H1 (cell line): ENCODE data around the gene RERE. TPM values are rescaled to one million over a fixed set of nuclear protein-coding genes. Genes with fewer than 3 reads are reported as not detected.

Experiments
- CTCF ChIA-PET: fragments of 300-600 bp; sonication (Branson Sonifier 250); formaldehyde crosslinking; loops from one replicate; lab custom pipeline; 2021; ENCODE audit not compliant: partially characterized antibody; lab: Charles Lee
- POLR2A ChIA-PET: fragments of 300-600 bp; sonication (Branson Sonifier 250); formaldehyde crosslinking; loops from one replicate; lab custom pipeline; 2021; ENCODE audit warnings: inconsistent platforms; ENCODE audit not compliant: partially characterized antibody; lab: Charles Lee
- DNase-seq, 2 experiments: peaks; one replicate each; pipeline versions ENCODE4 v3.0.0 to v3.0.0-alpha.2; 2010 to 2022; ENCODE audit warnings: low spot score in 2 of 2, low read depth in 1 of 2, mixed read lengths in 1 of 2
- FAIRE-seq: peaks from 2 replicates; lab custom pipeline; 2011; peaks lifted over from hg19 to GRCh38; lab: Jason Lieb, UNC
- H2AFZ ChIP-seq: 2 replicates; pipeline ENCODE4 v1.8.1; 2012; ENCODE audit warnings: low read length, inconsistent platforms
- H2AK5ac ChIP-seq: 2 replicates; pipeline ENCODE4 v1.6.1; 2013; ENCODE audit warnings: low read depth, low read length
- H2BK120ac ChIP-seq: replicated peaks from 2 replicates; pipeline ENCODE3; 2013; ENCODE audit warnings: low read depth, low read length, inconsistent platforms
- H2BK12ac ChIP-seq: 2 replicates; pipeline ENCODE4 v1.6.1; 2013; ENCODE audit warnings: low read depth, low read length
- H2BK15ac ChIP-seq: 2 replicates; pipeline ENCODE4 v1.6.1; 2013; ENCODE audit warnings: low read length
- H2BK20ac ChIP-seq: 2 replicates; pipeline ENCODE4 v1.6.1; 2013; ENCODE audit warnings: low read length
- H2BK5ac ChIP-seq: 2 replicates; pipeline ENCODE4 v1.6.1; 2013; ENCODE audit warnings: low read depth, low read length
- H3K14ac ChIP-seq: 2 replicates; pipeline ENCODE4 v1.6.1; 2013; ENCODE audit warnings: inconsistent platforms; ENCODE audit not compliant: insufficient read length
- H3K18ac ChIP-seq: 2 replicates; pipeline ENCODE4 v1.6.1; 2013; ENCODE audit warnings: low read length; ENCODE audit errors: extremely low read depth
- H3K23ac ChIP-seq: 2 replicates; pipeline ENCODE4 v1.6.1; 2013; ENCODE audit warnings: inconsistent platforms; ENCODE audit not compliant: insufficient read length
- H3K23me2 ChIP-seq: 2 replicates; pipeline ENCODE4 v1.6.1; 2013; ENCODE audit warnings: low read depth, low read length
- H3K27ac ChIP-seq: 2 replicates; pipeline ENCODE4 v1.6.1; 2011; ENCODE audit warnings: low read depth, low read length, inconsistent platforms
- H3K27me3 ChIP-seq, 4 experiments: replicated peaks in 1 of 4; 1 replicate in 1 of 4; 2 replicates in 3 of 4; pipeline versions ENCODE4 v1.6.1 to v1.8.1; 2011 to 2013; ENCODE audit warnings: low read length in 3 of 4, mild to moderate bottlenecking in 3 of 4, inconsistent platforms in 2 of 4, mixed read lengths in 2 of 4, moderate library complexity in 1 of 4; ENCODE audit not compliant: control insufficient read depth in 3 of 4, insufficient read depth in 3 of 4; ENCODE audit errors: extremely low read depth in 1 of 4
- H3K36me3 ChIP-seq, 4 experiments: 2 replicates each; pipeline versions ENCODE4 v1.6.1 to v1.8.1; 2011 to 2013; ENCODE audit warnings: mild to moderate bottlenecking in 4 of 4, low read length in 3 of 4, moderate library complexity in 2 of 4, control low read depth in 1 of 4, inconsistent platforms in 1 of 4; ENCODE audit not compliant: insufficient read depth in 4 of 4, control insufficient read depth in 2 of 4
- H3K4ac ChIP-seq: replicated peaks from 2 replicates; pipeline ENCODE3; 2013; ENCODE audit warnings: low read length, low read depth, mixed read lengths, inconsistent platforms; ENCODE audit not compliant: insufficient read length
- H3K4me1 ChIP-seq, 4 experiments: replicated peaks in 1 of 4; 1 replicate in 1 of 4; 2 replicates in 3 of 4; pipeline versions ENCODE4 v1.6.1 to v1.8.1; 2011 to 2013; ENCODE audit warnings: low read length in 3 of 4, inconsistent platforms in 2 of 4, mixed read lengths in 1 of 4; ENCODE audit not compliant: insufficient read depth in 4 of 4, control insufficient read depth in 3 of 4
- H3K4me2 ChIP-seq, 2 experiments: 2 replicates each; pipeline versions ENCODE4 v1.6.1 to v1.8.1; 2011 to 2013; ENCODE audit warnings: low read depth in 2 of 2, low read length in 2 of 2, control low read depth in 1 of 2, inconsistent platforms in 1 of 2, mild to moderate bottlenecking in 1 of 2; ENCODE audit not compliant: insufficient read depth in 1 of 2
- H3K4me3 ChIP-seq, 4 experiments: fragments of 200-600, 300-600 bp in 1 of 4; sonication (generic), shearing (Covaris generic), sonication (Bioruptor Twin) in 1 of 4; 2 replicates each; pipeline versions ENCODE4 v1.5.1 to v1.8.1; 2011 to 2016; ENCODE audit warnings: low read length in 4 of 4, low read depth in 3 of 4, control low read depth in 2 of 4, inconsistent platforms in 2 of 4, mild to moderate bottlenecking in 2 of 4, mixed read lengths in 1 of 4, moderate library complexity in 1 of 4; ENCODE audit not compliant: insufficient read depth in 2 of 4; ENCODE audit errors: extremely low read depth in 1 of 4
- H3K56ac ChIP-seq: replicated peaks from 2 replicates; pipeline ENCODE3; 2013; ENCODE audit warnings: low read depth, mild to moderate bottlenecking, mixed read lengths, low read length, inconsistent platforms; ENCODE audit not compliant: insufficient read length
- H3K79me1 ChIP-seq: 2 replicates; pipeline ENCODE4 v1.6.1; 2013; ENCODE audit warnings: low read depth, low read length, control low read depth
- H3K79me2 ChIP-seq, 2 experiments: 2 replicates each; pipeline versions ENCODE4 v1.6.1 to v1.8.1; 2012 to 2013; ENCODE audit warnings: low read length in 2 of 2, mild to moderate bottlenecking in 2 of 2, inconsistent platforms in 1 of 2; ENCODE audit not compliant: insufficient read depth in 2 of 2, control insufficient read depth in 1 of 2
- H3K9ac ChIP-seq, 4 experiments: replicated peaks in 1 of 4; 1 replicate in 1 of 4; 2 replicates in 3 of 4; pipeline versions ENCODE4 v1.6.1 to v1.8.1; 2011 to 2013; ENCODE audit warnings: low read depth in 3 of 4, low read length in 3 of 4, control low read depth in 2 of 4, mild to moderate bottlenecking in 2 of 4, moderate library complexity in 2 of 4, inconsistent platforms in 1 of 4; ENCODE audit errors: extremely low read depth in 1 of 4
- H3K9me3 ChIP-seq, 2 experiments: 2 replicates each; pipeline versions ENCODE4 v1.6.1 to v1.8.1; 2012 to 2013; ENCODE audit warnings: mild to moderate bottlenecking in 2 of 2, moderate library complexity in 2 of 2, control low read depth in 1 of 2, inconsistent platforms in 1 of 2, low read depth in 1 of 2, low read length in 1 of 2, mixed read lengths in 1 of 2; ENCODE audit not compliant: insufficient read depth in 2 of 2
- H4K20me1 ChIP-seq, 2 experiments: replicated peaks in 1 of 2; 2 replicates each; pipeline versions ENCODE3 to v1.8.1; 2011 to 2013; ENCODE audit warnings: inconsistent platforms in 2 of 2, low read length in 2 of 2, mild to moderate bottlenecking in 1 of 2; ENCODE audit not compliant: insufficient read depth in 2 of 2, control insufficient read depth in 1 of 2
- H4K5ac ChIP-seq: 2 replicates; pipeline ENCODE4 v1.6.1; 2013; ENCODE audit warnings: low read length, low read depth, mixed read lengths, inconsistent platforms; ENCODE audit not compliant: insufficient read length
- H4K8ac ChIP-seq: 2 replicates; pipeline ENCODE4 v1.8.0; 2013; ENCODE audit warnings: mild to moderate bottlenecking, moderate library complexity, low read length, inconsistent platforms; ENCODE audit not compliant: insufficient read depth; ENCODE audit errors: extremely low read depth
- H4K91ac ChIP-seq: replicated peaks from 2 replicates; pipeline ENCODE3; 2013; ENCODE audit warnings: low read length, mixed read lengths, inconsistent platforms; ENCODE audit not compliant: insufficient read length
- CBX5 ChIP-seq: fragments of 300-800, 300-1000 bp; sonication (generic); IDR thresholded peaks from 2 replicates; pipeline ENCODE4 v1.7.1; 2016; ENCODE audit warnings: antibody characterized with exemption, low read length, low read depth
- HDAC2 ChIP-seq, 2 experiments: fragments of 300-600 bp in 1 of 2; sonication (generic) in 1 of 2; IDR thresholded peaks; 2 replicates each; pipeline ENCODE4 v1.6.1; 2011 to 2012; ENCODE audit warnings: low read depth in 2 of 2, low read length in 2 of 2, mild to moderate bottlenecking in 2 of 2, moderate library complexity in 2 of 2, borderline replicate concordance in 1 of 2, inconsistent platforms in 1 of 2
- NRF1 ChIP-seq: IDR thresholded peaks from 2 replicates; pipeline ENCODE4 v1.6.1; 2011; ENCODE audit warnings: mild to moderate bottlenecking, low read depth, low read length, improper control_type of control experiment
- POLR2A ChIP-seq, 2 experiments: IDR thresholded peaks; 1 replicate in 1 of 2; 2 replicates in 1 of 2; pipeline ENCODE4 v1.6.1; 2011; ENCODE audit warnings: low read depth in 2 of 2, low read length in 2 of 2, mild to moderate bottlenecking in 2 of 2; ENCODE audit errors: control extremely low read depth in 1 of 2
- POLR2AphosphoS5 ChIP-seq: IDR thresholded peaks from 2 replicates; pipeline ENCODE4 v1.6.1; 2011; ENCODE audit warnings: low read depth, low read length
- SP2 ChIP-seq: IDR thresholded peaks from 2 replicates; pipeline ENCODE4 v1.6.1; 2012; ENCODE audit warnings: mild to moderate bottlenecking, low read length, inconsistent platforms
- TAF7 ChIP-seq: optimal IDR thresholded peaks from 2 replicates; pipeline ENCODE3; 2011; ENCODE audit warnings: low read depth, mild to moderate bottlenecking, inconsistent platforms, low read length, moderate library complexity, borderline replicate concordance
- ZNF274 ChIP-seq: IDR thresholded peaks from 2 replicates; pipeline ENCODE4 v1.7.0; 2012; ENCODE audit warnings: low read length, borderline replicate concordance; ENCODE audit errors: extremely low read depth
- WGBS, 2 experiments: shearing (Covaris generic) in 1 of 2; methylation state at CpG; one replicate each; pipeline versions ENCODE4 v1.1.6 to v1.1.7; 2013 to 2015; ENCODE audit warnings: low lambda C conversion rate in 2 of 2, mixed read lengths in 2 of 2, inconsistent platforms in 1 of 2, low coverage in 1 of 2, missing lambda C conversion rate in 1 of 2; ENCODE audit not compliant: insufficient replicate concordance in 2 of 2, insufficient coverage in 1 of 2, insufficient read length in 1 of 2; ENCODE audit errors: extremely low coverage in 1 of 2, missing lambda C conversion rate in 1 of 2; 5-methylcytosine and 5-hydroxymethylcytosine counted together
- polyA plus RNA-seq, 7 experiments: library from polyadenylated mRNA; depleted of rRNA in 3 of 7; stranded (reverse) in 5 of 7; unstranded in 2 of 7; fragments of >200 nt in 5 of 7; fragments of 200-250 nt in 2 of 7; gene quantifications; 1 replicate in 5 of 7; 2 replicates in 1 of 7; 4 replicates in 1 of 7; pipeline versions ENCODE4 v1.2.1 to v1.2.3, GENCODE V29; 2011 to 2013; ENCODE audit warnings: missing spikeins in 2 of 7, mixed read lengths in 2 of 7
- total RNA-seq: library from RNA; stranded (reverse); fragmentation: NEBNext Ultra II Directional; extraction: Animal tissue kit (Norgen Biotek cat#: 25700); gene quantifications from 2 replicates; pipeline ENCODE4 v1.2.1, GENCODE V29; 2021

Gene RERE
- total and polyA plus RNA-seq, 2 of the 8 experiments (the other 6 are each of a cell fraction or from before 2014, with no cell fraction given), result 15.3 to 142 TPM

- no peak overlapping the region for H2BK12ac ChIP-seq
- H4K5ac ChIP-seq, result no peak overlapping the region
- no peak overlapping the region for H4K91ac ChIP-seq
- TF ChIP-seq POLR2AphosphoS5 (peak; percentile 66), CBX5 (no peak), ZNF274 (no peak), SP2 (no peak), NRF1 (no peak), TAF7 (no peak), HDAC2 (IDR thresholded peaks at IDR 0.05; ENCODE audit: borderline replicate concordance in 1 of 2, low read depth in 2 of 2, low read length in 2 of 2) (no peak), POLR2A (IDR thresholded peaks at IDR 0.05; ENCODE audit: control extremely low read depth in 1 of 2, low read depth in 2 of 2, low read length in 2 of 2) (peak; percentile 13 to 51)
- TF ChIP-seq, all 59 proteins: peak for 2
- no peak overlapping the region for H3K4me2 ChIP-seq
- FAIRE-seq, result no peak
- H3K9me3 ChIP-seq, result no peaks in the 10 kb centered on the region
- H3K18ac ChIP-seq, result no peak overlapping the region
- H3K4me1 ChIP-seq, result peaks cover 3 to 8% (median 5%) of the 10 kb centered on the region in 4 experiments
- CTCF ChIA-PET, result interaction anchor here (0.5 to 8.9 kb wide), 15 partner anchors 10 to 263 kb away, joined by 3 to 128 read pairs (median 6); partner anchors contain the start of gene ENO1
- H2AK5ac ChIP-seq, result no peak overlapping the region
- H2BK15ac ChIP-seq, result no peak overlapping the region
- peak overlapping the region; percentile 38 for H3K27ac ChIP-seq
- H4K8ac ChIP-seq, result no peak overlapping the region
- H3K23ac ChIP-seq, result no peak overlapping the region
- no peak overlapping the region for H2AFZ ChIP-seq
- peaks cover 0 to 3% of the 10 kb centered on the region in 2 experiments; a peak in 1 of 4 replicates for H3K79me2 ChIP-seq
- 0 out of 2 replicates have a peak, but pooled peaks cover 4% of the 10 kb centered on the region for H3K79me1 ChIP-seq
- no peak overlapping the region for H2BK120ac ChIP-seq
- H2BK5ac ChIP-seq, result no peak overlapping the region
- no peak overlapping the region; a peak in 1 of 7 replicates for H3K9ac ChIP-seq
- no peaks in the 10 kb centered on the region for H3K27me3 ChIP-seq
- WGBS, 2 experiments, result 91% methylated on average over 7 of the region's 7 CpGs; no CpG with 5 or more reads in 1 of the 2 experiments
- no peak overlapping the region for H3K4me3 ChIP-seq
- no peak overlapping the region for H3K4ac ChIP-seq
- no peak overlapping the region for H2BK20ac ChIP-seq
- peaks cover 34 to 42% of the 10 kb centered on the region in 2 experiments for H4K20me1 ChIP-seq
- peaks cover 71 to 98% (median 90%) of the 10 kb centered on the region in 4 experiments for H3K36me3 ChIP-seq
- H3K23me2 ChIP-seq, result no peaks in the 10 kb centered on the region
- H3K56ac ChIP-seq, result no peak overlapping the region
- DNase-seq, result no peak
- no peak overlapping the region for H3K14ac ChIP-seq
- POLR2A ChIA-PET, result interaction anchor here (0.8 to 39.6 kb wide), 8 partner anchors 6 to 142 kb away, joined by 3 to 880 read pairs (median 4); partner anchors contain the start of genes ENO1 and RERE
These were observed 45.7 kb upstream of the RERE start for GRCh38 chr1:8863138-8863537.
